ENCODE measurements around the gene ZNF385A. TPM values are rescaled to one million over a fixed set of nuclear protein-coding genes. Genes with fewer than 3 reads are reported as not detected.

ZNF385A gene
- polyA plus RNA-seq, 2 donors, result 44.6 to 49.9 TPM

GRCh38 chr12:54416687-54417603 lies 32.4 kb upstream of the ZNF385A start:
- H3K4me1 ChIP-seq (ENCODE audit: control insufficient read depth in 2 of 2, insufficient read depth in 2 of 2, low read length in 1 of 2), result peaks cover 4 to 6% of the 10 kb centered on the region in 2 donors
- WGBS, 2 donors, result 52 to 60% methylated on average over 5 of the region's 5 CpGs
- no peaks in the 10 kb centered on the region for H3K36me3 ChIP-seq (ENCODE audit: control insufficient read depth in 2 of 2, insufficient read depth in 2 of 2, low read length in 1 of 2)
- H3K27me3 ChIP-seq (ENCODE audit: control insufficient read depth in 1 of 2, insufficient read depth in 2 of 2, low read length in 2 of 2), result no peaks in the 10 kb centered on the region
- H3K9me3 ChIP-seq (ENCODE audit: control insufficient read depth in 2 of 2, insufficient read depth in 1 of 2, low read depth in 1 of 2, low read length in 1 of 2), result no peaks in the 10 kb centered on the region
- H3K27ac ChIP-seq (ENCODE audit: low read depth in 2 of 2, low read length in 1 of 2), result peak overlapping the region; percentile 76 to 88
- peak overlapping the region; percentile 19 to 56 for H3K4me3 ChIP-seq (ENCODE audit: low read depth in 1 of 2, low read length in 2 of 2)

GRCh38 chr12:54415221-54415929 lies 30.8 kb upstream of the ZNF385A start:
- Histone ChIP-seq H3K4me3 (ENCODE audit: low read depth in 1 of 2, low read length in 2 of 2) (peak overlapping the region in 1 of 2 donors; percentile 18), H3K36me3 (ENCODE audit: control insufficient read depth in 2 of 2, insufficient read depth in 2 of 2, low read length in 1 of 2) (no peaks in the 10 kb centered on the region), H3K9me3 (ENCODE audit: control insufficient read depth in 2 of 2, insufficient read depth in 1 of 2, low read depth in 1 of 2, low read length in 1 of 2) (no peaks in the 10 kb centered on the region), H3K4me1 (ENCODE audit: control insufficient read depth in 2 of 2, insufficient read depth in 2 of 2, low read length in 1 of 2) (peaks cover 6% of the 10 kb centered on the region in 2 donors), H3K27me3 (ENCODE audit: control insufficient read depth in 1 of 2, insufficient read depth in 2 of 2, low read length in 2 of 2) (no peaks in the 10 kb centered on the region), H3K27ac (ENCODE audit: low read depth in 2 of 2, low read length in 1 of 2) (peak overlapping the region in 1 of 2 donors; percentile 24)
- WGBS, 2 donors, result 42 to 45% methylated on average over 4 of the region's 4 CpGs

- H3K9me3 ChIP-seq (ENCODE audit: control insufficient read depth in 2 of 2, insufficient read depth in 1 of 2, low read depth in 1 of 2, low read length in 1 of 2), result no peaks in the 10 kb centered on the region
- H3K36me3 ChIP-seq (ENCODE audit: control insufficient read depth in 2 of 2, insufficient read depth in 2 of 2, low read length in 1 of 2), result no peaks in the 10 kb centered on the region
- H3K4me3 ChIP-seq (ENCODE audit: low read depth in 1 of 2, low read length in 2 of 2), result peak overlapping the region in 1 of 2 donors; percentile 26
- peaks cover 6% of the 10 kb centered on the region in 2 donors for H3K4me1 ChIP-seq (ENCODE audit: control insufficient read depth in 2 of 2, insufficient read depth in 2 of 2, low read length in 1 of 2)
- no peaks in the 10 kb centered on the region for H3K27me3 ChIP-seq (ENCODE audit: control insufficient read depth in 1 of 2, insufficient read depth in 2 of 2, low read length in 2 of 2)
- peak overlapping the region; percentile 52 to 81 for H3K27ac ChIP-seq (ENCODE audit: low read depth in 2 of 2, low read length in 1 of 2)
- WGBS, 2 donors, result 45 to 55% methylated on average over 9 of the region's 9 CpGs
Measured at GRCh38 chr12:54413284-54414190, 29.0 kb upstream of the ZNF385A start.

GRCh38 chr12:54412786-54413185 lies 28.3 kb upstream of the ZNF385A start:
- H3K36me3 ChIP-seq (ENCODE audit: control insufficient read depth in 2 of 2, insufficient read depth in 2 of 2, low read length in 1 of 2), result peaks cover 0 to 3% of the 10 kb centered on the region in 2 donors
- no peaks in the 10 kb centered on the region for H3K9me3 ChIP-seq (ENCODE audit: control insufficient read depth in 2 of 2, insufficient read depth in 1 of 2, low read depth in 1 of 2, low read length in 1 of 2)
- H3K4me3 ChIP-seq (ENCODE audit: low read depth in 1 of 2, low read length in 2 of 2), result peak overlapping the region in 1 of 2 donors; percentile 26
- H3K27me3 ChIP-seq (ENCODE audit: control insufficient read depth in 1 of 2, insufficient read depth in 2 of 2, low read length in 2 of 2), result no peaks in the 10 kb centered on the region
- 64 to 69% methylated on average over 3 of the region's 3 CpGs for WGBS, 2 donors
- peak overlapping the region; percentile 52 to 81 for H3K27ac ChIP-seq (ENCODE audit: low read depth in 2 of 2, low read length in 1 of 2)
- H3K4me1 ChIP-seq (ENCODE audit: control insufficient read depth in 2 of 2, insufficient read depth in 2 of 2, low read length in 1 of 2), result peaks cover 6 to 7% of the 10 kb centered on the region in 2 donors

- no peaks in the 10 kb centered on the region for H3K9me3 ChIP-seq (ENCODE audit: control insufficient read depth in 2 of 2, insufficient read depth in 1 of 2, low read depth in 1 of 2, low read length in 1 of 2)
- H3K36me3 ChIP-seq (ENCODE audit: control insufficient read depth in 2 of 2, insufficient read depth in 2 of 2, low read length in 1 of 2), result peaks cover 0 to 5% of the 10 kb centered on the region in 2 donors
- H3K4me3 ChIP-seq (ENCODE audit: low read depth in 1 of 2, low read length in 2 of 2), result no peak overlapping the region
- H3K27ac ChIP-seq (ENCODE audit: low read depth in 2 of 2, low read length in 1 of 2), result peak overlapping the region; percentile 52 to 81
- 59 to 62% methylated on average over 4 of the region's 4 CpGs for WGBS, 2 donors
- peaks cover 6 to 8% of the 10 kb centered on the region in 2 donors for H3K4me1 ChIP-seq (ENCODE audit: control insufficient read depth in 2 of 2, insufficient read depth in 2 of 2, low read length in 1 of 2)
- no peaks in the 10 kb centered on the region for H3K27me3 ChIP-seq (ENCODE audit: control insufficient read depth in 1 of 2, insufficient read depth in 2 of 2, low read length in 2 of 2)
Measured at GRCh38 chr12:54412348-54412747, 27.8 kb upstream of the ZNF385A start.

GRCh38 chr12:54411391-54412241 lies 27.1 kb upstream of the ZNF385A start:
- Histone ChIP-seq H3K27me3 (ENCODE audit: control insufficient read depth in 1 of 2, insufficient read depth in 2 of 2, low read length in 2 of 2) (no peaks in the 10 kb centered on the region), H3K27ac (ENCODE audit: low read depth in 2 of 2, low read length in 1 of 2) (peak overlapping the region; percentile 52 to 81), H3K4me1 (ENCODE audit: control insufficient read depth in 2 of 2, insufficient read depth in 2 of 2, low read length in 1 of 2) (peaks cover 6 to 8% of the 10 kb centered on the region in 2 donors), H3K9me3 (ENCODE audit: control insufficient read depth in 2 of 2, insufficient read depth in 1 of 2, low read depth in 1 of 2, low read length in 1 of 2) (no peaks in the 10 kb centered on the region), H3K36me3 (ENCODE audit: control insufficient read depth in 2 of 2, insufficient read depth in 2 of 2, low read length in 1 of 2) (peaks cover 0 to 5% of the 10 kb centered on the region in 2 donors), H3K4me3 (ENCODE audit: low read depth in 1 of 2, low read length in 2 of 2) (no peak overlapping the region)
- 47 to 63% methylated on average over 10 of the region's 10 CpGs for WGBS, 2 donors

- H3K4me1 ChIP-seq (ENCODE audit: control insufficient read depth in 2 of 2, insufficient read depth in 2 of 2, low read length in 1 of 2), result peaks cover 6 to 8% of the 10 kb centered on the region in 2 donors
- no peaks in the 10 kb centered on the region for H3K9me3 ChIP-seq (ENCODE audit: control insufficient read depth in 2 of 2, insufficient read depth in 1 of 2, low read depth in 1 of 2, low read length in 1 of 2)
- peaks cover 0 to 13% of the 10 kb centered on the region in 2 donors for H3K36me3 ChIP-seq (ENCODE audit: control insufficient read depth in 2 of 2, insufficient read depth in 2 of 2, low read length in 1 of 2)
- H3K27me3 ChIP-seq (ENCODE audit: control insufficient read depth in 1 of 2, insufficient read depth in 2 of 2, low read length in 2 of 2), result no peaks in the 10 kb centered on the region
- WGBS, 2 donors, result 85 to 89% methylated on average over 8 of the region's 8 CpGs
- no peak overlapping the region for H3K27ac ChIP-seq (ENCODE audit: low read depth in 2 of 2, low read length in 1 of 2)
- no peak overlapping the region for H3K4me3 ChIP-seq (ENCODE audit: low read depth in 1 of 2, low read length in 2 of 2)
Measured at GRCh38 chr12:54409267-54409666, 24.7 kb upstream of the ZNF385A start.

- Histone ChIP-seq H3K36me3 (ENCODE audit: control insufficient read depth in 2 of 2, insufficient read depth in 2 of 2, low read length in 1 of 2) (peaks cover 5 to 19% of the 10 kb centered on the region in 2 donors), H3K27me3 (ENCODE audit: control insufficient read depth in 1 of 2, insufficient read depth in 2 of 2, low read length in 2 of 2) (no peaks in the 10 kb centered on the region), H3K4me1 (ENCODE audit: control insufficient read depth in 2 of 2, insufficient read depth in 2 of 2, low read length in 1 of 2) (peaks cover 0 to 5% of the 10 kb centered on the region in 2 donors), H3K4me3 (ENCODE audit: low read depth in 1 of 2, low read length in 2 of 2) (no peak overlapping the region), H3K9me3 (ENCODE audit: control insufficient read depth in 2 of 2, insufficient read depth in 1 of 2, low read depth in 1 of 2, low read length in 1 of 2) (no peaks in the 10 kb centered on the region), H3K27ac (ENCODE audit: low read depth in 2 of 2, low read length in 1 of 2) (peak overlapping the region; percentile 5)
- WGBS, 2 donors, result 59 to 62% methylated on average over 5 of the region's 5 CpGs
Measured at GRCh38 chr12:54407183-54407905, 22.8 kb upstream of the ZNF385A start.

Data from esophagus (tissue), 2 donors.